GM20431 (cell line): ENCODE results near the gene PVALB.
"Not testable (repeated sequence)": the region's sequence is repeated elsewhere in the genome, so short reads cannot be mapped to it uniquely, and the experiment has no call there.

Experiments
- in situ Hi-C: fragments of 300-500 bp; cut with MseI, MboI; formaldehyde crosslinking; loops from one replicate; pipeline ENCODE4 v1.15.0; 2020; ENCODE audit warnings: low sequenced_read_pairs; ENCODE audit not compliant: unreplicated experiment

The PVALB gene

DNA sequence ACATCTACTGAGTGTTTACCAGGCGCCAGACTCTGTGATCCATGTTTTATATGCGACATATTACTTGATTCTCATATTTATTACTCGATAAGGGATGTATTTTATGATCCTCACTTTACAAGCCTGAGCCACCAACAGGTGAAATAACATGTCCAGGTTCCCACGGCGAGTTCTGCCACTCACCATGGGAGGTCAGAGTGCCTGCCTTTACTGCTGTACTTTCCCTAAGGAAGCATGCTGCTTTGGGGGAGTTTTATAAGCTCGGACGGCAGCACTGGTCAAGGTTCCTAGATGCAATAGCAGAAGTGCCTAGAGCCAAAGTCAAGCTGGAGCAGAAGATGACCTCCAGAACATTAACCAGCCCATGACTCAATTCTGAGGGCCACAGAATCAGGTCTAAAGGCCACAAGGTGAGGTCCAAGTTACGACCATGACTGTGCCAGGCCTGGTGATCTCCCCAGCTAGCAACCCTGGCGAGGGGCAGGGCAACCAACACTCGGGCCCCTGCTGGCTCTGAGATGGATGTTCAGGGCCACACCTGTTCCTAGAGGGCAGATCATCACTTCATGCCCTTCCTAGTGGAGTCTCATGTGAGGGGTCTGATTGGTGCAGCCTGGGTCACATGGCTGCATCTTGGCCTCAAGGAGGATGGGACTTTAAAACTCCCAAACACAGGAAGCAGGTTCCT lies 55.1 kb downstream of the PVALB start:
- in situ Hi-C loops: no loop called here

DNA sequence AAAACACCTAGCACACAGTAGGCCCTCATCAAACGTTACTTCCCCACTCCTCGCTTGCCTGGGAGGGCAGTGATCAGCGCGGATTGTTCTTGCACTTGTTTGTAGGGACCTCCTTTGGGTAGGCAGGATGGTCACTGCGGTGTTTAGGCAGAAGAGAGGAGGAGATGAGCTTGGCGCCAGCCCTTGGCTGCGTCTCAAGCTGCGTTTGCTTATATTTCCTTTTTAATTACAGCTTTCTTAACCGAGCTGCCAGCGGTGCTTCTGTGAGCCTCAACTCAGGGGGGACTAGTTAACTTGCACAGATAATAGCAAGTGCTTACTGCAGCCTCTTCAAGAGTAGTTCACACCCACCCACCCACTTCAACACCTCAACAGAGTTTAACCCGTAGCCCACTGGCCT lies 56.0 kb downstream of the PVALB start:
- in situ Hi-C loops: no loop called here

DNA sequence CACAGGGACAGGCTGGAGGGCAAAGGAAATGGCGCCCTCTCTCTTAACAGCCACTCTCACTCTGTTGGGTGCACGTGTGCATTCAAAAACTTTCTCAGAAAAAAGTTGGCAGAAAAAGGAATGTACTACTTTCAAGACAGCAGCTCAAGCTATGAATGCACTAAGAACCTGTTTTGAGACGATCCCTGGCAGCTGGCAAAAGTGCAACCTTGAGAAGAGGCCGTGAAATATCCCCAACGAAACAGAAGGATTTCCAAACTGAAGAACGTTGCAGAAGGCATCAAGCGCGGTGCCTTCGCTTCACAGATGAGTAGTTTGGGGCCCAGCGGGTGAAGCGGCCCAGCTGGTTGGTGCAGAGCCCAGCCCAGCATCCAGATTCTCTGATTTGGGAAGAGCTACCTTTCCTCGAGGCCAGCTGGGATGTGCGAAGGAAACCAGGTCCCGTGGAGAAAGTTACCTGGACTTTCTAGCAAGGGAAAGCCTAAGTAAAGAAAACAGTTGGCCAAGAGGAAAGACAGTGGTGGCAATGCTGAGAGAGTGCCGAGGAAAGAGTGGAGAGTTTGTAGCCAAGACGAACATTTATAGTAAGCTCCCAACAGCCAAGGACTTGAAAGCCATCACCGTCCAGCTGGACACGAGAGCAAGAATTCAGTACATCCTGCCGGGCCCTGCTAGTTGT lies 57.2 kb downstream of the PVALB start:
- in situ Hi-C loops: no loop called here

DNA sequence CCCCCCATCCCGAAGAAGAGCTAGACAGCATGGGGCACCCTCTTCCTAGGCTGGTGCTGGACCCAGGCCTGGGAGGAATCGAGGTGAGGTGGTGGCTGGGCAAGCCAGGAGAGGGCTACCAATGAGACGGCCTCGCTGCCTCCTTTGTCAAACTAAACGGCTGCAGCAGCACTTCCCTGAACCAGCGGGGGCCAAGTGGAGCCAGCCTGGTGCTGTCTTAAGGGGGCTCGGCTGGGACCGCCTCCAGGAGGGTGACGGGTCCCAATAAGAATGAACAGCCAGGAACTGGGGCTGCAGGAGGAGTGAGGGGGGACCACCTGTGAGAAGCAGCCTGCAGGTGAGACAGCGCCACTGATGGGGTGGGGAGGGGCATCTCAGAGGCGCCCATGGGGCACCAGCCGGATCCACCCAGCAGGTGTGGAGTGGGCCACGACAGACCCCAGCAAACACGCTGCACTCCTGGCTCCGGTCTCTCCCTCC lies 58.0 kb downstream of the PVALB start:
- in situ Hi-C loops: no loop called here

DNA sequence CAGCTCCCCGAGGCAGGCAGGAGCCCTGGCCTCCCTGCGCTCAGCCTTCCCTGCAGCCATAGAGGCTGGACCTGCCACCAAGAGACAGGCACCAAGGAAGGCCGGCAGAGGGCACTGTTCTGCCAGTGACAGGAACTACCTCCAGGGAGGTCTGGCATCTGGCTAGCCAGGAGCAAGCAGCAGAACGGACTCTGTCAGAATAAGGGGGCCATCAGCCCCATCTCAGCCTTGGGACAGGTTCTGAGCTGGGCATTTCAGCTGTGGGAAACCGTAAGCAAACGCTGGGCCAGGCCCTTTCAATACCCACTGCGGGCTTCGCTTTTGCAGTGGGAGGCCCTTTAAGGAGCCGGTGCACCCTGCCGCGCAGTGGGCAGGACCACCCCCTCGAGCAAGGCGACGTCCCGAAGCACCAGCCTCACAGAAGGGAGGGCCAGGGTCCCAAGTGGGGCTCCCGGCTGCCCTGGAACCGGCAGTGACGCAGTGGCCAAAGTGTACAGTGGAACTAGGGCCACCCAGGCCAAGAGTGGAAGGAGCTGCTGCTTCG lies 59.1 kb downstream of the PVALB start:
- in situ Hi-C loops: no loop called here

DNA sequence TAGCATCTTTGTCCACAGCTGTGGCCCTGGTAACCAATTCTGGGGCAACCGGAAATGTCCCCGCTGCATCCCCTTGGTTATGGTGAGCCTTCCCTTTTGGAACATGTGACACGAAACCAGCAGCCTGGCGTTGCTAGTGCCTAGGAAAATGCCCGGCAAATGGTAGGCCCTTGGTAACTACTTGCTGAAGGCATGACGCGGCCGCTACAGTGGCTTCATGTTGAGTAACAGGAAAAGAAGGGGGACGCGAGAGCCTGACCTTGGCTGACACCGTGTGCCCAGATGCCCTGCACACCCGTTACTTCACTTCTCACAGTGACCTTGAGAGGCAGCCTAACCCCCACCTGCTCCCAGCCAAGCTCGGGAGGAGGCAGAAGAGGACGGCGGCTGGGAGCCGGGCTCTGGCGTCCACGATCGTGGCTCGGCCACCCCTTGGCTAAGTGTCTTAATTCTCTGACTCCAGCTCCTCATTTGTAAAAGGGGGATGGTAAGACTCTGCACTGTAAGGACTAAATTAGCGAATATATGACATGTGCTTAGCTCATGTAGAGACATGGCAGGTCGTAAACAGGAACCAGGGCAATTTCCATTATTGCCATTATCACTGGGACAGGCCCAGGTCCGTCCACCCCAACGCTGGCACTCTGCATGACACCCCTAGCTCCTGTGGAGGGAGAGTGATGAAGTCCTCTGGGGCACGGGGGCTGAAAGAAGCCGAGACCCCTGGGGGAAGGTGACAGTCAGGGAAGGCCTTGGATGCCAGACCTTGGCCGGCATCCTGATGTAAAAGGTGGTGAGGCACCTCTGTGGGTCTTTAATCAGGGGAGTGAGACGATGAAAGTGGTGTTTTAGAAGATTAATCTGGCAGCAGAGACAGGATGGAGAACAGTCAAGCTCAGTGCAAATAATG lies 59.8 kb downstream of the PVALB start:
- in situ Hi-C loops: no loop called here

DNA sequence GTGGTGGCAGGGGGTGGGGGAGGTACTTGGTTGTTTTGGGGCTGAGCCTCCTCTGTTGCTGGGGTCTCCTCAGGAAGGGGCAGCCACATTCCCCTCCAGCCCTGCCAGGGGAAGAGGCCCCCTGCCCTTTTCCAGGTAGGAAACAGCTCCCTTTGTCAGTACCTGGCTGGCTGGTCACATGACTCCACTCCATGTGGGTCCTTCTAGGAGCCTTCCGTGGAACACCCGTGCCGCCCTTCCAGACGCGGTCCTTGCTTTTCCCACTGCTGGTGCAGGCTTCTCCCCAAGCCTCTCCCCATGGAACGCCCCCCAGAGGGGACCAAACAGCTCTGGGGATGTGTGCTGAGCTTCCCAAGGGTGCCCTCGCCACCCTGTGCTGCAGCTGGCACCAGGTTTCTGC lies 60.8 kb downstream of the PVALB start:
- in situ Hi-C loops: no loop called here

DNA sequence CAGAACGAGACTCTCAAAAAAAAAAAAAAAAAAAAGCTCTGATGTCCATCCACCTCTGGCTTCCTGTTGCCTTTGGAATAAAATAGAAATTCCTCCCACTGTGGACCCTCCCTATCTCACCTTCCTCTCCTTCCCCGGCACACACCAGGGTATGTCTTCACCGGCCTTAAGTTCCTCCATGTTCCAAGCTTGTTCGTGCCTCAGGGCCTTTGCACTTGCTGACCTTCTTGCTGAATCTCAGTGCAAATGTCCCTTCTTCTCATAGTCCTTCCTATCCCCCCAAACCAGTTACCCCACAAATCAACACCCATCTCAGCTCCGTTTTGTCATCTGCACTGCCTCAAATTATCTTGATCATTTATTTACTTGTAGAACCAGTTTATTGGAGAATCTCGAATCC lies 61.5 kb downstream of the PVALB start:
- in situ Hi-C loops: no loop called here

DNA sequence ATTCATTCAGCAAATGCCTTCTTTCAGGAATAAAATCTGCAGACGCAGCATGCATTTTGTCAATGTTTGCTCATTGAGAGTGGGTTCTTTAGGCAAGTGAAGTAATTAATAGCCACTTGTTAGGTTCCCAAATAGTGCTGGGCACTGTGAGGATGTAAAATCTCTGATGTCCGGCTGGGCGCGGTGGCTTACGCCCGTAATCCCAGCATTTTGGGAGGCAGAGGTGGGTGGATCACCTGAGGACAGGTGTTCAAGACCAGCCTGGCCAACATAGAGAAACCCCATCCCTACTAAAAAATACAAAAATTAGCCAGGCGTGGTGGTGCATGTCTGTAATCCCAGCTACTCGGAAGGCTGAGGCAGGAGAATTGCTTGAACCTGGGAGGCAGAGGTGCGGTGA lies 62.0 kb downstream of the PVALB start:
- in situ Hi-C loops: not testable (repeated sequence)

DNA sequence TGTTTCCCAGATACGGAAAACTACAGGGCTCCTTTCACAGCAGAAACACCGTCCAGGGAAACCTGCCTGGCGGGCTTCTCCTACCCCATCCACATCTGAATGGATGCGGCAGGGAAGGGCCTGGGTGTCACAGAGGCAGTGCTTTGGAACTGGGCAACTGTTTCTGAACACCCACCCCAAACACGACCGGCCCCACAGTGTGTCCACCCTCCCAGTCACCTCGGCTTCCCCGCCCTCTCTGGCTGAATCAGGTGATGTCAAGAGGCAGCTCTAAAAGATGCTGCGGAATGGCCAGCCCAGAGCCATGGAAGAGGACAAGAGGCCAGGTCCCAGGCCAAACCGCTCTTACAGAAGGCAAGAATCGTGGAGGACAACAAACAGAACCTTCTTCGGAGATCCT lies 62.9 kb downstream of the PVALB start:
- in situ Hi-C loops: no loop called here

DNA sequence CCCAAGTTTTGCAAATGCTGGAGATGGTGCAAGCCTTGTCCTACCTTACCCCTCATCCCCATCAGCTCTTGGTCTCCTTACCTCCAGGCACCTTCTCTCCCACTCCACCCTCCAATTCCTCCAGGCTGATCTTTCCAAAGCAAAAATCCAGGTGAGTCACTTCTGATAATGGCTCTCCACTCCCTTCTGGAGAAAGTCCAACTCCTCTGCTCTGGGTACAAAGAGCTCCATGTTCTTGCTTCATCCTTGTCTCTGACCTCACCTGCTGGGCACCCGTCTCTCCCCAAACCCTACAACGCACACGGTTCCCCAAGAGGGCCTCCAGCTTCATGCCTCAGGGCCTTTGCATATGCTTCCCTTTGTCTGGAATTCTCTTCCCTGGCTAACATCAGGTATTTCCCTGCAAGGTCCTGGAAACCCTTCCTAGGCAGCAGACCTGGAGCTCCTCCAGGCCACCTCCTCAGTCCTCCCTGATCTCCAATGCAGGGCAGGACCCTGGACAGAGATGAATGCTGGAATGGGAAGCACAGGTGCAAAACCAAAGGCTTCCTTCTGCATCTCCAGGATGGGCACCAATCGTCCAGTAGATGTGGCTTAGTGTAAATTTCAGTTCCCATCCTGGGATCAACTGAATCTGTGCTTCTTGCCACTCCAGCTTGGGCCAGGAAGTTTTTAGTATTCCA lies 63.6 kb downstream of the PVALB start:
- in situ Hi-C loops: no loop called here
